ENCODE results near the gene WNT5B.

DNA sequence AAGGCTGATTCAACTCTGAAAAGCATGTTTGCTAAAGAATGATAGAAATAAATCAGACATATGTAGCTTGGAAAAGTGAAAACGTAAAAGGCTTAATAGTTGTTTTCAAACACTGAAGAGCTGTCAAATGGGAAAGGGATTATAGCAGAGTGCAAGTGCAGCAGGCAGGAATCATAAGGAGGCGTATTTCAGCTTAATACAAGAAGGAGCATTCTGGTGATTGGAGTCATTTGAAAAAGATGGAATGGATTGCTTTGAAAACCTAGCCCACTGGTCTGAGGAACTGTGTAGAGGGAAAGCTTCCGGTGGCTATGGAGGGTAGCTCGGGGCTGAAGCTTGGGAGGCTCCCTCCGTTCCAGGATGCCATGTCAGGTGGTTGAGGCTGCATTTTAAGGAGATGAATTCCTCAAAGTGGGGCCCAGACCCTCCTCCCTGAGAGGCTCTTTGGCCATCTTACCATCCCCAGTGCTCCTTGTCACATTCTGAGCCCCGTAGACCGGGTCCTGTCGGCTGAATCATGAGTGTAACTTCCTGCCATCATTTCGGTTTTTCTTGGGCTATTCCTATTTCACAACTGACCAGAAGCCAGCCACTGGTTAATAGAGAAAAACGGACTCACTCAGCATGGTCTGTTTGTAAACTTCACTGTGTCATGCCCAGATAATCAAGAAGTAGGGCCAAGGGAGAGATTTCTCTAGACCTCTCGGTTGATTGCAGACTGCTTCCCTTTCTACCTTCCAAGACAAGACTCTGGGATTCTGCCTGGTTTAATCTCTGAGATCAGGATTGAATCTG lies 6.5 kb downstream of the WNT5B start:
- no peak for TF ChIP-seq TCF4 (CRISPR knock-in tag; IDR thresholded peaks at IDR 0.05; ENCODE audit: borderline replicate concordance)
- TF ChIP-seq PATZ1 (CRISPR knock-in tag; IDR thresholded peaks at IDR 0.05; ENCODE audit: borderline replicate concordance): no peak
- TF ChIP-seq TSHZ2 (CRISPR knock-in tag; IDR thresholded peaks at IDR 0.05): no peak
- no peak for TF ChIP-seq ZNF565 (CRISPR knock-in tag; conservative IDR thresholded peaks at IDR 0.05; ENCODE audit: low read depth)
- TF ChIP-seq OSR1 (CRISPR knock-in tag; IDR thresholded peaks at IDR 0.05): no peak
- TF ChIP-seq ZNF8 (CRISPR knock-in tag; IDR thresholded peaks at IDR 0.05): no peak
- TF ChIP-seq ARNTL (CRISPR knock-in tag; IDR thresholded peaks at IDR 0.05; ENCODE audit: borderline replicate concordance, low read depth): no peak
- TF ChIP-seq ISL1 (CRISPR knock-in tag; IDR thresholded peaks at IDR 0.05): no peak
- no peak for TF ChIP-seq ZC3H10 (CRISPR knock-in tag; IDR thresholded peaks at IDR 0.05)
- TF ChIP-seq ZNF70 (CRISPR knock-in tag; IDR thresholded peaks at IDR 0.05): no peak
- no peak for TF ChIP-seq ZFP30 (CRISPR knock-in tag; IDR thresholded peaks at IDR 0.05)
- TF ChIP-seq POU6F1 (CRISPR knock-in tag; IDR thresholded peaks at IDR 0.05; ENCODE audit: borderline replicate concordance, low read depth): no peak
- no peak for TF ChIP-seq BACH2 (CRISPR knock-in tag; IDR thresholded peaks at IDR 0.05; ENCODE audit: borderline replicate concordance)

All from SK-N-SH treated with all-trans-retinoic acid at 6 μM for 48 hours (cell line).